ENCODE data around the gene SMIM27.
"Not testable (repeated sequence)": the region's sequence is repeated elsewhere in the genome, so short reads cannot be mapped to it uniquely, and the experiment has no call there.

SMIM27 gene

GRCh38 chr9:32552172-32552872, at the start of gene SMIM27, which contains the start of gene TOPORS:
Gene SMIM27 (plus strand): TSS chr9:32552327. CDS start chr9:32552435, 108 bp downstream.
Gene TOPORS (minus strand): TSS chr9:32552586. CDS start chr9:32552436, 150 bp downstream.
- Histone ChIP-seq H3K9me3 (ENCODE audit: control insufficient read depth, low read length) (no peaks in the 10 kb centered on the region), H3K4me3 (ENCODE audit: low read length) (peak within 1 kb of the TSS; percentile 91), H3K36me3 (ENCODE audit: control insufficient read depth, insufficient read depth, low read length) (no peaks in the 10 kb centered on the region), H3K4me1 (ENCODE audit: control insufficient read depth, insufficient read depth, low read length) (peaks cover 8% of the 10 kb centered on the region), H3K9ac (ENCODE audit: low read length) (peak within 1 kb of the TSS; percentile 93), H3K27me3 (ENCODE audit: control insufficient read depth, insufficient read depth, low read length) (no peaks in the 10 kb centered on the region)

GRCh38 chr9:32502464-32502863, 49.7 kb upstream of the SMIM27 start:
- no peaks in the 10 kb centered on the region for H3K9me3 ChIP-seq (ENCODE audit: control insufficient read depth, low read length)
- no peak overlapping the region for H3K9ac ChIP-seq (ENCODE audit: low read length)
- no peaks in the 10 kb centered on the region for H3K4me1 ChIP-seq (ENCODE audit: control insufficient read depth, insufficient read depth, low read length)
- no peaks in the 10 kb centered on the region for H3K27me3 ChIP-seq (ENCODE audit: control insufficient read depth, insufficient read depth, low read length)
- H3K4me3 ChIP-seq (ENCODE audit: low read length): no peak overlapping the region
- no peaks in the 10 kb centered on the region for H3K36me3 ChIP-seq (ENCODE audit: control insufficient read depth, insufficient read depth, low read length)

- Histone ChIP-seq H3K36me3 (ENCODE audit: control insufficient read depth, insufficient read depth, low read length) (no peaks in the 10 kb centered on the region), H3K27me3 (ENCODE audit: control insufficient read depth, insufficient read depth, low read length) (no peaks in the 10 kb centered on the region), H3K4me1 (ENCODE audit: control insufficient read depth, insufficient read depth, low read length) (no peaks in the 10 kb centered on the region)
Observed at GRCh38 chr9:32503008-32503407, 49.1 kb upstream of the SMIM27 start.

GRCh38 chr9:32508728-32509127, 43.4 kb upstream of the SMIM27 start:
- H3K4me1 ChIP-seq (ENCODE audit: control insufficient read depth, insufficient read depth, low read length): no peaks in the 10 kb centered on the region
- no peak overlapping the region for H3K9ac ChIP-seq (ENCODE audit: low read length)
- no peaks in the 10 kb centered on the region for H3K9me3 ChIP-seq (ENCODE audit: control insufficient read depth, low read length)
- H3K27me3 ChIP-seq (ENCODE audit: control insufficient read depth, insufficient read depth, low read length): no peaks in the 10 kb centered on the region
- H3K4me3 ChIP-seq (ENCODE audit: low read length): no peak overlapping the region
- no peaks in the 10 kb centered on the region for H3K36me3 ChIP-seq (ENCODE audit: control insufficient read depth, insufficient read depth, low read length)

More at GRCh38 chr9:32503008-32503407, 49.1 kb upstream of the SMIM27 start:
- Histone ChIP-seq H3K4me3 (ENCODE audit: low read length) (no peak overlapping the region), H3K9me3 (ENCODE audit: control insufficient read depth, low read length) (no peaks in the 10 kb centered on the region), H3K9ac (ENCODE audit: low read length) (no peak overlapping the region)

GRCh38 chr9:32516241-32516640, 35.9 kb upstream of the SMIM27 start:
- H3K4me1 ChIP-seq (ENCODE audit: control insufficient read depth, insufficient read depth, low read length): no peaks in the 10 kb centered on the region
- no peaks in the 10 kb centered on the region for H3K27me3 ChIP-seq (ENCODE audit: control insufficient read depth, insufficient read depth, low read length)
- H3K9me3 ChIP-seq (ENCODE audit: control insufficient read depth, low read length): no peaks in the 10 kb centered on the region
- no peaks in the 10 kb centered on the region for H3K36me3 ChIP-seq (ENCODE audit: control insufficient read depth, insufficient read depth, low read length)
- no peak overlapping the region for H3K9ac ChIP-seq (ENCODE audit: low read length)
- no peak overlapping the region for H3K4me3 ChIP-seq (ENCODE audit: low read length)

GRCh38 chr9:32518276-32518675, 33.9 kb upstream of the SMIM27 start:
- Histone ChIP-seq H3K9me3 (ENCODE audit: control insufficient read depth, low read length) (no peaks in the 10 kb centered on the region), H3K9ac (ENCODE audit: low read length) (no peak overlapping the region), H3K27me3 (ENCODE audit: control insufficient read depth, insufficient read depth, low read length) (no peaks in the 10 kb centered on the region), H3K4me1 (ENCODE audit: control insufficient read depth, insufficient read depth, low read length) (no peaks in the 10 kb centered on the region), H3K36me3 (ENCODE audit: control insufficient read depth, insufficient read depth, low read length) (no peaks in the 10 kb centered on the region), H3K4me3 (ENCODE audit: low read length) (no peak overlapping the region)

GRCh38 chr9:32523910-32524309, 28.2 kb upstream of the SMIM27 start:
- H3K4me3 ChIP-seq (ENCODE audit: low read length): no peak overlapping the region

GRCh38 chr9:32524558-32524891, 27.6 kb upstream of the SMIM27 start:
- H3K4me3 ChIP-seq (ENCODE audit: low read length): peak overlapping the region; percentile 81
- not testable (repeated sequence) for H3K4me1 ChIP-seq (ENCODE audit: control insufficient read depth, insufficient read depth, low read length); H3K9me3 ChIP-seq (ENCODE audit: control insufficient read depth, low read length); H3K27me3 ChIP-seq (ENCODE audit: control insufficient read depth, insufficient read depth, low read length); H3K9ac ChIP-seq (ENCODE audit: low read length); H3K36me3 ChIP-seq (ENCODE audit: control insufficient read depth, insufficient read depth, low read length)

More at GRCh38 chr9:32523910-32524309, 28.2 kb upstream of the SMIM27 start:
- Histone ChIP-seq H3K9me3 (ENCODE audit: control insufficient read depth, low read length) (no peaks in the 10 kb centered on the region), H3K27me3 (ENCODE audit: control insufficient read depth, insufficient read depth, low read length) (no peaks in the 10 kb centered on the region), H3K36me3 (ENCODE audit: control insufficient read depth, insufficient read depth, low read length) (no peaks in the 10 kb centered on the region), H3K4me1 (ENCODE audit: control insufficient read depth, insufficient read depth, low read length) (no peaks in the 10 kb centered on the region), H3K9ac (ENCODE audit: low read length) (no peak overlapping the region)

- Histone ChIP-seq H3K4me3 (ENCODE audit: low read length) (peak overlapping the region; percentile 81), H3K9ac (ENCODE audit: low read length) (peak overlapping the region; percentile 83), H3K27me3 (ENCODE audit: control insufficient read depth, insufficient read depth, low read length) (no peaks in the 10 kb centered on the region), H3K36me3 (ENCODE audit: control insufficient read depth, insufficient read depth, low read length) (no peaks in the 10 kb centered on the region), H3K4me1 (ENCODE audit: control insufficient read depth, insufficient read depth, low read length) (no peaks in the 10 kb centered on the region), H3K9me3 (ENCODE audit: control insufficient read depth, low read length) (no peaks in the 10 kb centered on the region)
Observed at GRCh38 chr9:32524892-32525708, 27.0 kb upstream of the SMIM27 start.

- Histone ChIP-seq H3K4me1 (ENCODE audit: control insufficient read depth, insufficient read depth, low read length) (no peaks in the 10 kb centered on the region), H3K27me3 (ENCODE audit: control insufficient read depth, insufficient read depth, low read length) (no peaks in the 10 kb centered on the region), H3K36me3 (ENCODE audit: control insufficient read depth, insufficient read depth, low read length) (no peaks in the 10 kb centered on the region), H3K9ac (ENCODE audit: low read length) (peak overlapping the region; percentile 83), H3K9me3 (ENCODE audit: control insufficient read depth, low read length) (no peaks in the 10 kb centered on the region), H3K4me3 (ENCODE audit: low read length) (peak overlapping the region; percentile 81)
Observed at GRCh38 chr9:32525709-32526030, 26.5 kb upstream of the SMIM27 start.

GRCh38 chr9:32526041-32526706, 26.0 kb upstream of the SMIM27 start, which contains the start of gene RIGI:
Gene RIGI (minus strand): TSS chr9:32526196. CDS start chr9:32526166, 30 bp downstream.
- H3K9me3 ChIP-seq (ENCODE audit: control insufficient read depth, low read length): no peaks in the 10 kb centered on the region

GRCh38 chr9:32526707-32527048, 25.4 kb upstream of the SMIM27 start:
- Histone ChIP-seq H3K9me3 (ENCODE audit: control insufficient read depth, low read length) (no peaks in the 10 kb centered on the region), H3K4me3 (ENCODE audit: low read length) (peak overlapping the region; percentile 45), H3K27me3 (ENCODE audit: control insufficient read depth, insufficient read depth, low read length) (no peaks in the 10 kb centered on the region), H3K36me3 (ENCODE audit: control insufficient read depth, insufficient read depth, low read length) (no peaks in the 10 kb centered on the region), H3K4me1 (ENCODE audit: control insufficient read depth, insufficient read depth, low read length) (no peaks in the 10 kb centered on the region), H3K9ac (ENCODE audit: low read length) (peak overlapping the region; percentile 83)

More at GRCh38 chr9:32526041-32526706, 26.0 kb upstream of the SMIM27 start, which contains the start of gene RIGI:
- Histone ChIP-seq H3K4me3 (ENCODE audit: low read length) (peak within 1 kb of the TSS; percentile 81), H3K36me3 (ENCODE audit: control insufficient read depth, insufficient read depth, low read length) (no peaks in the 10 kb centered on the region), H3K9ac (ENCODE audit: low read length) (peak within 1 kb of the TSS; percentile 83), H3K4me1 (ENCODE audit: control insufficient read depth, insufficient read depth, low read length) (no peaks in the 10 kb centered on the region), H3K27me3 (ENCODE audit: control insufficient read depth, insufficient read depth, low read length) (no peaks in the 10 kb centered on the region)

All from mucosa of stomach (tissue), 1 donor.